Stimulated activated CD4-positive, alpha-beta T cell treated with anti-CD3 and anti-CD28 coated beads, Interleukin-12 subunit alpha, Interleukin-12 subunit beta, amount 100 ng/mL, for 4 hours (primary cell): ENCODE results near the gene ZNF518B.

ENCODE experiments used
- DNase-seq: peaks from one replicate; pipeline ENCODE4 v3.0.0-alpha.2; 2020

The ZNF518B gene, protein sequence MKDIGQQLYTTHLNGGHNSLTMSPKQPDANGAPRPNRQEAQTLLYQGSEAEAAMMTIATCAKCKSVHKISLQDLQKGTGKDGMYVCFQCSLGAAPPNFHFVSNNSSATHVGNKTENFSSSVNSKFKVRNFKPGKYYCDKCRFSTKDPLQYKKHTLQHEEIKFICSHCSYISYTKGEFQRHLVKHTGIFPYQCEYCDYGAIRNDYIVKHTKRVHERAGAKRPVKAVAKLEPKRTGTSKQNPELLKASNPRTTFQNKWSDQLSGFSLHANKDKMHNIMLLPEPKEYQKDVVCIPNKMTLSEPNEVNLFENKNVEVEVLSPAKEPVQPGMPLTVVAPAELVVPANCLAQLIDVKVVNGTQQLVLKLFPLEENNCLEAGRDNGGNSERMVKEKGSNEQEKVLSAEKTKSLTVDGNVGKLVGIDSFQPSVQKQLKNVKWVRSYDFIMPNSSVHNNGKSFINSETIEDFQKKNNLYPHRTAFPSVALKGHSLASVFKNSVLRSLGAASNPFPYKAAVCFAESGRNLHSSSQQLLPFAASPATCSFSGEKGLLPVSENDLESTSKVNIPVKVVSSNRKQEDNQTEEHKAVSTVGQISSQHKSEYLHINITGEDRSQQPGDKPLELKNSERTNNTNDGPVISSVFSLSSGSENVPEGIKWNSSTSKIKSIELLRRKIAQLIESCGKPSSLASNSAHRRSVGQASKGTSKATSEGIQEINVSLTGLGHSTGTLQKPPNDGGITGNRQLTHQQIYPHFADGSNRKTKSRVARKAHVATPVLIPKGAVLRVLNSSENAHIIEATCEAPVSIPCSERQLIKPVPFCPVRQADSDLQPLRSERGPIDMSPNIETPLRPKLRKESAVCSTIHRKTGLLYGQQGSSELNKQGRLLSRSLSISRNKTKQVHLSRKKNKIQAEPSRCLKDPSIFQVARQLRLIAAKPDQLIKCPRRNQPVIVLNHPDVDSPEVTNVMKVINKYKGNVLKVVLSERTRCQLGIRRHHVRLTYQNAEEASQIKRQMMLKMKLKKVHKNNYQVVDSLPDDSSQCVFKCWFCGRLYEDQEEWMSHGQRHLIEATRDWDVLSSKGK

DNA sequence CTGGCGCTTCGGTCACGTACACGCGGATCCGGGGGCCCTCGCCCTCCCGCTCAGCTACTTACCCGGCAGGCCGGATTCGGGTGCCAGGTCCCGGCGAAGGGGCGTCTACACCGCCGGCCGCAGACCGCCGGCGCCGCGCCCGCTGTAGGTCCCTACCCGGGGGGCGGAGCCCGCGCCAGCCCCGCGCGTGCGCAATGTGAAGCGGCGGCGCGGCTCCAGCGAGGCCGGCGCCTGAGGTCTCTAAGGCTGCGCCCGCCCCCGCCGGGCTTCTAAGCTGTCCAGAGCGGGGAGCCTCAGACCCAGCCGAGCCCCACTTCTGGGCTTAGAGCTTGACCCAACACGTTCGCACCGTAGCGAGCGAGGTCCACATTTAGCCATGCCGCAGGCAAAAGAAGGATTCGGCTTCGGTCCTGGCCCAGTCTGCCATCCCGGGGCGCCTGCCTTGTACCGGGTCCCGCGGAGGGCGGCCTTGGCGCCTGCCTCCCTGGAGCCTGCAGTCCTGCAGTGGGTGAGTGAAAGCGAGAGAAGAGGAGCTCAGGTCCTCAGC is at the start of gene ZNF518B:
ZNF518B (minus strand) TSS at position 172 of the 547 bp plus-strand sequence. CDS start 11,098 bp downstream, outside the sequence.
- DNase-seq, result peak; percentile 78

DNA sequence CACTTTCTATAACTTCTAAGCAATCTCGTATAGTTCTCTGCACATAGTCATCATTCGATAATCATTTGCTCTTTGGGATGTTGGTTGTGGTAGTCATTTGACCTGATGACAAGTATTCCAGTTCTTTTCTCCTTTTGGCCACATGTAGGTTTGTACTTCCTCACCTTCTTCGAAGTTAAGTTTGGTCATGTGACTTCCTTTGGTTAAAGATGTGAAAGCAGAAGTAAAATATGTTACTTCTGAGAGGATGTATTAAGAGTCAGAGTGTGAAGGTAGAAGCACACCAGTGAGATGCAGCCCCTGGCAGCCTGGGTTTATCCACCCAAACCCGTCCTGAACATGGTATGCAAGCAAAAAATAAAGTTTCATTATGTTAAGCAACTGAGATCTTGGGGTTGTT is 48.9 kb upstream of the ZNF518B start:
- no peak for DNase-seq

DNA sequence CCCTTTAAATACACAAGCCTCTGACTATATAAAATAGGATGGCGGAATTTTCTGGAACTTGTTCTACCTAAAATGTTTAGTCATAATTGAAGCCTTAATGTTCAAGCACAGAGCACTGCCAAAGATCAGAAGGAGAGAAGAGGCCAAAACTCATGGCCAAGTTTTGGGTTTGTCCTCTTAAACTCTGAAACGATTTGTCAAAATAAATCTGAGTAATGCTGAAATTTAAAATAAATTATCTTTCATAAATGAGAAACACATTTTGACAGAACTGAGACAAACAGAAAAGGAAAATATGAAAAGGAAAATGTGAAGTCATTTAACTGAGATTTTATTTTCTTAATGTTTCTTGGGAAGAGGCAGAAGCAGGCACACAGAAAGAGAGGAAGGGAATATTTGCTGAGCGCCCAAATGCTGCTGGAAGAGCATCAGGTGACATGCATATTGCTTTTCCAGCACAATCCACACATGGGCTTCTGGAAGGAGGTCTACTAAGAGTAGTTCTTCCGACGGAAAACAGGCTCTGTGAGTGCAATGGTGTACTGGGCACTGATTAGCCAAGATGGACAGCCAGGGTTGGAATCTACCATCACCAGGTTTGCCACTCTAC is 47.4 kb upstream of the ZNF518B start:
- DNase-seq, result no peak

DNA sequence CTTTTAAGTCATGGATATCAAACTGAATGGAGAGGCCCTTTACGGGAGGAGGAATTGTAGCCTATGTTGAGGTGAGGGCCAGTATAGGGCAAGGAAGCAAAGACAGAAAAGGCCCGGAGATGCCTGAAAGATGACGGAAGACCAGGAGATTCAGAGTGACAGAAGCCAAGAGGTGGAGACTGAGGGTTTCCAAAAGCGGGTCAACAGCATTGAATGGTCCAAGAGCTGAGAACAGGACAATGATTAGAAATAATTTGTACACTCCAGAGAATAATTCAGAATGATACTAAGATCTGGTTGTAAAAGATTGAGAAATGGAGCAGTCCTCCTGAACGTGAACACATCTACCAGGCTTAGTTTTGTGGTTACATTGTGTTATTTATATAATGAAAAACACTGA is 45.5 kb upstream of the ZNF518B start:
- no peak for DNase-seq

DNA sequence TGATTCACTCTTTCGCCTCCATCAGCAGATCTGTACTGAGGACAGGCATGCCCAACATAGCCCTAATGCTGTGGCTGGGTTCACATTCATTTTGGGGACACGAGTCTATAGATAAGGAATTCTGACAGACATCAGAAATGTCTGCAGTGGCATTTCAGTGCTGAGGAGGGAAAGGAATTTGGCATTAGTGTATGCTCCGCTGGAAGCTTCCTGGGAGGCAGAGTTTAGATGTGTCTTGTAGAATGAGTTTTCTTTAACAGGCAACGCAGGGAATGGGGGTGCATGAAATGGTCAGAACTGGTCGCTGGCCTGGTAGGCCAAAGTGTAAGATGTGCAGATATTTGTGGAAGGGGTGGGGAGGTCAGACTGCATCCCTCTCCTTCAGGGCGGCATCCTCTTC is 43.5 kb upstream of the ZNF518B start:
- DNase-seq, result no peak

DNA sequence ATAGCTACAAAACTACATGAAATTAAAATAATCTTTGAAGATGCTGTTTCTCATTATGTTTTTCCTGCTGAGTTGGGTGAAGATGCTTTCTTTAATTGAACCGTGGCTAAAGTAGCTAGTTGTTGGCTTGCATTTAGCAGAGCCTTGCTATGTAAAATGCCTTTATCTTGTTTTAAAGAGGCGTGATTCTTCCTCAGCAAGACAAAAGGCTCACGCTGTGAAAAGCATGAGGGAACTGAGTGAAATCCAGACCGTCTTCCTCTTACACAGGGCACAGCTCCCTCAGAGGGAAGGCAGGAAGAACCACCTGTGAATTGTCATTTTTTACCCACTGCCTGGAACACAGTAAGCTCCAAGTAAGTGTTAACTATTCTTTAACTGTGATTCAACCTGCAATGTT is 39.0 kb upstream of the ZNF518B start:
- DNase-seq, result no peak

DNA sequence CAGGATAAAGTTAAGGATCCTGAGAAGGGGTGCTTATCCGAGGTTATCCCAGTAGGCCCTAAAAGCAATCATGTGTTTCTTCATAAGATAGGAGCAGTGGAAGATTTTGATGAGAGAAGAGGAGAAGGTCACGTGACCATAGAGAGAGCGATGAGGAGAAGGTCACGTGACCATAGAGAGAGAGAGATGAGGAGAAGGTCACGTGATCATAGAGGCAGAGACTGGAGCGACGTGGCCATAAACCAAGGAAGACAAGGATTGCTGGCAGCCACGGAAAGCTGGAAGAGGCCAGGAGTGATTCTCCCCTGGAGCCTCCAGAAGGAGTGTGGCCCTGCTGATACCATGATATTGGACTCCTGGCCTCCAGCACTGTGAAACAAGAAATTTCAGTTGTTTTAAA is 38.4 kb upstream of the ZNF518B start:
- DNase-seq, result no peak

DNA sequence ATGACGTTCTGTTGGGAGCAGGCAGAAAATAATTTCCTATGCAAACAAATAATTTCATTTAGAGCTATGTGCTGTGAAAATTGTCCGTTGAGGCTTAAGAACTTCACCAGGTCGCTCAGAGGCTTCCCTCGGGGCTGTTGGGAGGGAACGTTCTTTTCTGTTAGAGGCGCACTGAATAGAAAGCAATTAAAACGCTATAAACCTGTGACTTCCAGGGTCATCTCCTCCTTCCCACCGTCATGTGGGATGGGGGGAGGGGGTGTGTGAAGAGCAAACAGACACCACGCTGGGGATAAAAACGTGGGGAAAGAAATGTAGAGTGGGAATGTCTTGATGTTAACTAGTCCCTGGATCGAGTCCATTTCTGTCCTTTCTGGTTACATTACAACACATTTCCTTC is 35.2 kb upstream of the ZNF518B start:
- no peak for DNase-seq

DNA sequence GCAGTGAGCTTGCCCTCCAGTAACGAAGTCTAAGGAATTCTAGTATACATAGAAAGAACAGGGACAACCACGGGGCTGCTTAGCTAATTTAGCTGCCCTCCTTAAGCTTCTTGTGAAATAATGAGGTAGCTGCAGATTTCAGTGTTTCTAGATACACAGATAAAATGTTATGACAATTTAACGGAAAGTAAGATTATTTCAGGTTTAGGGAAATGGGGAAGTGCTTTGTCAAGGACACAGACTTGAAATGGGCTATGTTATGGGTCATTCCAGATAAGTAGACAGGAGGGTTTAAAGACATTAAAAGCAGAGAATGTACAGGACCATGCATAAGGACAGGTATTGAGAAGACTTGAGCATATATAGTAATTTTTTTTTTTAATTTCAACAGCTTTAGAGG is 34.2 kb upstream of the ZNF518B start:
- DNase-seq, result no peak

DNA sequence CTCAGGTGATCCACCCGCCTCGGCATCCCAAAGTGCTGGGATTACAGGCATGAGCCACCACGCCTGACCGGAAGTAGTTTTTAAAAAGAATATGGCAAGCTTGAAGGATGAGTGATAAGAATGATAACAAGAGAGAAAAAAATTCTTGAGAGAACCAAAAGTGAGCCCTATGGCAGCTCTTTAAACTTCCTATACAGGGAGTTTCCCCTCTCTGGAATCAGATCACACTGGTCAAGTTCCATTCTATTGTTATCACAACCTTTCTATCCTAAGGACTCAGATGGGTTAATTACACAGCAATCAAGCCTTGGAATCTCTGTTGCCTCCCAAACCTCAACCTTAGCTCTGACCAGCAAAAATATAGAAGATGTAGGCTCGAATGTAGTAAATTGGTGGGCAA is 33.8 kb upstream of the ZNF518B start:
- DNase-seq, result no peak

DNA sequence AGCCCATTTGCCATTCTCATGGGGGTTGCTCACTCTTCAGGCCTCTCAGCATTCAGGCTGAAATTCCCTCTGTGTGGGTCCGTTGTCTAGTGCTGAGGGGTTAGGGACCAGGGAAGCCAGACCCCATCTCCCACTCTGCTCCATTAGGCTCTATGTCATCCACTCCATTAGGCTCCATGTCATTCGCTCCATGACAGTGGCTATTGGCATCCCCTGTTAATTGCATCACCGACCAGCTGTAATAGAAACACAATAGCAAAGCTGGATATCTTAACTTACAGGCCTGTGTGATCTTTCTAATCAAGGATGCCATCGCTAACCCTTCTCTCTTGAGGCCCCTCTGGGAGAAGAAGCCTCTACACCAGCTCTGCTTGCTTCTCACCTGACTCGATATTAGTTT is 25.7 kb upstream of the ZNF518B start:
- no peak for DNase-seq

DNA sequence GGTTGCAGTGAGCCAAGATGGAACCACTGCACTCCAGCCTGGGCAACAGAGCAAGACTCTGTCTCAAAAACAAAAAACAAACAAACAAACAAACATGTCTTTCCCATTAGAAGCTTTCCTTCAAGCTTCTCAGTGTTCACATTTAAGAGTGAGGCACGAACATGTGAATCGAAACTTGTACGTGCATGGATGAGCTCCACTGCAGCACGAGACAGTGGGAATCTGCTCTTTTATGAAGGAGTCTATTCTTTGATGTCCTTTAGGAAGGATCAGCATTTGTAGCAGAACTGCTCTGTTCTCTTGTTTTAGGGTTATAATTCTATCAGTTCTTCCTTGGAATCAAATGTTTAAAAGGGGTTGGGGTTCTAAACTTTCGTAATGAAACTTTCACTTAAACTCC is 23.4 kb upstream of the ZNF518B start:
- DNase-seq, result no peak

DNA sequence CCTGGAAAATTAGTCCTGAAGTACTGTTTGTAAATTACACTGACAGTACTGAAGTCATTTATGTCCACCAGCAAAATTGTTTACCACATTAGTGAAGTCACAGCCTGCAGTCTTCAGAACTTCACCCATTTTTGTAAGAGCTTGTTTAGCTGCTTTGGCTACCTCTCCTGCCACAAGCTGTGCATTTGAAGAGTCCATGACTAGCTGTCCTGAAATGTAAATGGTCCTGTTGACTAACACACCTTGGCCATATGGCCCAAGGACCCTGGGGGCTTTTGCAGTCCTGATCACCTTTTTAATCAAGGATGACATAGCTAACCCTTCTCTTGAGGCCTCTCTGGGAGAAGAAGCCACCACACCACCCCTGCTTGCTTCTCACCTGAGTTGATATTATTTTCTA is 21.4 kb upstream of the ZNF518B start:
- DNase-seq, result no peak

DNA sequence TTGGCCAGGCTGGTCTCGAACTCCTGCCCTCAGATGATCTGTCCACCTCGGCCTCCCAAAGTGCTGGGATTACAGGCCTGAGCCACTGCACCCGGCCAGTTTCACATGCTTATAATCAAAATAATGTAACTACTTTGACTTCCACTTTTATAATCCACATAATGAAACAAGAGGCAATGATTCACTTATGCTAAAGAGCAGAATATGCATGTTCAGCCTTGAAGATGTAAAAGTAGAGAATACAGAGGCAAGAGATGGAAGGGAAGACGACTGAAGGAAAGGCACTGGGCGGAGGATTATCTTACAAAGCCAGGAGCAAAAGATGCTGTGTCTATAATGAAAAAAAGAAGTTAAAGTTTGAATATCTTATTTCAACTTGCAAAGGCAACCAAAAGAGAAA is 13.3 kb upstream of the ZNF518B start:
- DNase-seq, result no peak

DNA sequence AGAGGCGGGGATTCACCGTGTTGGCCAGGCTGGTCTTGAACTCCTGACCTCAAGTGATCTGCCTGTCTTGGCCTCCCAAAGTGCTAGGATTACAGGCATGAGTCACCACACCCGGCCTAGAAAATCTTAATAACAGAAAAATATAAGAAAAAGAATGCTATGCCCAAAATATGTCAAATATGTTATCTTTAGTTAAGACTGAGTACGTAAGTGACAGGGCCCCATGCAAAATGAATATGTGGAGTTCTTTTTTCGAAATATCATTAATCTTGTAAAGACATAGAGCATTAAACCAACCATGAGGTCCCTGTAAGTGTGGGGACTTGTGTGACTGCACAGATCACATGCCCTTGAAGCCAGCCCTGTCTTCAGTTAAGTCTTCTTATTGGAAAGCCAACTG is 8.9 kb upstream of the ZNF518B start:
- DNase-seq, result no peak

DNA sequence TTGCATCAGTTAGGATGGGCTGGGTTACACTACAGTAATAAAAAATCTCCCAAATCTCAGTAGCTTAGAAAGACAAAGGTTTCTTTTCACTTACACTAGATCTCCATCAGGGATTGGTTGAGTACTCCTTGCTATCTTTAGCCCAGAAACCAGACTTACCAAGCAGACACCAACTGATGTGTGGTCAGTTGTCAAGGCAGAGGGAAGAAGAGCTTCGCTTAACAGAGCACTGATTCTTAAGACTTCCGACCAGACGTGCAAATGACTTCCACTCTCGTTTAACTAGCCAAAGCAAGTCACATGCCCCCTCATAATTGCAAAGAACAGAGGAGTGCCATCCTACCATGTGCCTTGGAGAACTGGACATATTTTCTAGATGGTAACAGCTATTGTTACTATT is 5.7 kb upstream of the ZNF518B start:
- no peak for DNase-seq

DNA sequence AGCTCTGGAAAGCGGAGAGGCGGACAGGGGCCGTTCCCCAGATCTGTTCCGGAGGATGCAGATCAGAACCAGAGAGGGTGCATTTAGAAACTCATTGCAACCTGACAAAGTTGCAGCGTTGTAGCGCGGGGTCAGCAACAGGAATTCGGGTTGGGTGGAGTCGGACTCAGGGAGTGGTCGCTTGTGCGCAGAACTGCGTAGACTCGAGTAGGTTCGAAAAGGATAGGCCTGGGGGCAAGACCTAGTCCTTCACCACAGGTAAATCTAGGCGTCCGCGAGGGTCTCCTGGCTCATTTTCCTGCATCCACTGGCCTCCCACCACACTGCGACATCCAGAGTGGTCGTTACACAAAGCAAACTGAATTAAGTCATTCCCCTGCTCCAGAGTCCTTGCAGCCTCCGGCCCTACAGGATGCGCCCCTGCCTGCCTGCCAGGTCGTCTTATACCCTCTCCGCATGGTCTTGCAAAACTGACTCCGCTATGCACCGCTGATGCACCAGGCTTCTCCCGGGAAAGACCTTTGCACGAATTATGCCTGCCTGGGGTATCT is 4.7 kb upstream of the ZNF518B start:
- DNase-seq, result no peak

DNA sequence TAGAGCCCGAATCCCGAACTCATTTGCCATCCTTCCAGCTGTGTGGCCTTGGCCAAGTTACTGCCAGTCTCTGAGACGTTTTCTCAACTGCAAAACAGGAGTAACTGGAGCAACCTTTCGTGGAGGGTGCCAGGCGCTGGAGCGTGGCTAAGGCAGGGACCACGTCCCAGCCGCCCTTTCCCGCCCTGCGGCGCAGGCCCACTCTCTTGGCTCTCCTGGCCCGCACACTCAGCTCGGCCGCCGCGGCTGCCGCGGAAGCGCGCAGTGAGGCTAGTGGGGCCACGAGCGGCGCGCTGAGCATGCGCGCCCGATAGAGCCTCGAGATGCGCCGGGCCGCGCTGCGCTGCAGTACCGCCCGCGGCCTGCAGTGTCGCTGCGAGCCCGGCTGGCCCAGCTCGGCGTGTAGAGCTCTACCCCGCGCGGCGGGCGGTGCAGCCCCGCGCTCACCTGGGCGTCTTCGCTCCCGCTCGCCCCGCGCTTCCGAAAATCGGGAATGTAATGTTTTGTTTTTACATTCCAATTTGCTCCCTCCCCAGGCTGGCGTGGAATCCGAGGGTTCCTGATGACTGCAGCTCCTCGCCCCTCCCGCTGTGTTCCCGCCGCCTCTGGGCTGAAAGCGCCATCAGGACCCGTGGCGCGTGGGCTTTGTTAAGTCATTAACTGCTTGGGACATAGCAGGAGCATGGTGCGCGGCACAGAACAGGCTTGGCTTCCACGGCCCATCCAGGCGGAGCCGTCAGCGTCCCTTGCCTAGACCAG is 4.0 kb upstream of the ZNF518B start:
- DNase-seq, result peak; percentile 76

DNA sequence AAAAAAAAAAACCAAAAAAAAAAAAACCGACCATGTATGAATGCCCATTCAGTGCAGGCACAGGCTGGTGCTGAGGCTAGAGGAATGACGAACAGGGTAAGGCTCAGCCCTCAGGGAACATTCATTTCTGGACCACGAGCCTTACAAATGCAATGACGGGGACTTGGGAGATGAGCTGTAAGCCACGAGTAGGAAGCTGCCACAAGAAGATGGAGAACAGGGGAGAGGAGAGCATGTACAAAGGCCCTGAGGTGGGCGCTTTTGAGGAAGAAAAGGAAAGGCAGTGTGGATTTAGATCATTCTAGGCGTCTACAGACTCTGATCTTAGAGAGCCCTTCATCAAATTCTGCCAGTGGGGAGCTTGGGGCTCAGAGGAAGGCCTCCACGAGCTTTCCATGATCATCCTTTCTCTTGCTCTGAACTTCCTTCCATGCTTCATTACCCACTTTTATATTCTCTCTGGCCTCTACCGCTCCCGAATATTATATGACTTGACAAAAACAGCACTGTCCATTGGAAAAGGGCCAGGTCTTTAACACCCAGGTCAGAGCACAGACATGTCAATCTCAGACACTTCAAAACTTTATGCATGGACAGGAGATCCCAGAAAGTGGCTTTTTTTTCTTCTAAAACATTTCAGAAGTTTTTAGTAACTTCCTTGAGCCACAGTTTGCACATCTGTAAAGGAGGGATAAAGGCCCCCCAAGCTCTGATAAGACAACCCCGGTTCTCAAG is 3.3 kb upstream of the ZNF518B start:
- no peak for DNase-seq

DNA sequence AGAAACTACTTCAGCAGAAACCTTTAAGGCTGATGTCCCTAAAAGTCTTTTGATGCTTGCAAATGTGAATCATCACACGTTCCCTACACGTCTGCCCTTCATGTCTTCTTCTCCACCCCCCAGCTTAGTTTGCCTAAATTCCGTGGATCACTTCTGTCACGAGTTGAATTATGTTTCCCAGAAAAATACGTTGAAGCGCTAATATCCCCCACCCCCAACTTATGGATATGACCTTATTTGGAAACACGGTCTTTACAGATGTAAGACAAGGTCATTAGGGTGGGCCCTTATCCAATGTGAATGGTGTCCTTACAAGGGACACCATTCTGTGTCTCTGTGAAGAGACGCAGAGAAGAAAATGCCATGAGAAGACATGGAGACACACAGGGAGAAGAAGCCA is 2.1 kb upstream of the ZNF518B start:
- no peak for DNase-seq

DNA sequence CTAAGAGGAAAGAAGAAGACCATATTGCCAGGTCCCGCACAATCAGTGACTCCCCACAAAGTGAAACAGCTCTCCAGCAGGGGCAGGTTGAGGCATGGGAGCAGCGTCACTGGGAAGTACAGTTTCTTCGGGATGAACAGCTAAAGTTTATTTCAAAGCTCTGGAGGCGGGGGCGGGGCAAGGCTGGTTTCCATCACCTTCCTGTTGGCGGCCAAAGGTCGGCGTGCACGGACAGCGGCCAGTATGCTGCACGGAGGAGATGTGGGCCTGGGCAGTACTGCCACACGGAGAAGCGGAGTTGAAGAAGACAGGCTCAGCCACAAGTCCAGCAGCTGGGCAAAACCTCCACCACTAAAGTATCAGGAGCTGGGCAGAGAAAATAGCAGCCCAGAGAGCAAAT is 951 bp upstream of the ZNF518B start:
- no peak for DNase-seq
